GM19023 (cell line): ENCODE results near the gene RPS3.
"Not testable (repeated sequence)": the region's sequence is repeated elsewhere in the genome, so short reads cannot be mapped to it uniquely, and the experiment has no call there.

Experiments used
- ATAC-seq: cut with Tn5 transposase; IDR thresholded peaks from one replicate; pipeline ENCODE4 v1.9.1; 2021; ENCODE audit warnings: mild to moderate bottlenecking, moderate library complexity; ENCODE audit not compliant: unreplicated experiment

The RPS3 gene

GRCh38 chr11:75399344-75400145, at the start of gene RPS3:
Gene RPS3 (plus strand): TSS chr11:75399518. CDS start chr11:75399548, 30 bp downstream.
- ATAC-seq: peak; percentile 81

GRCh38 chr11:75349521-75350116, 49.7 kb upstream of the RPS3 start:
- ATAC-seq: no peak

GRCh38 chr11:75350122-75350742, 49.1 kb upstream of the RPS3 start:
- no peak for ATAC-seq

- no peak for ATAC-seq
Observed at GRCh38 chr11:75350743-75351540, 48.4 kb upstream of the RPS3 start.

GRCh38 chr11:75351541-75351790, 47.9 kb upstream of the RPS3 start, which contains the start of gene ARRB1:
Gene ARRB1 (minus strand): TSS chr11:75351661. CDS start chr11:75351607, 54 bp downstream.
- no peak for ATAC-seq

- no peak for ATAC-seq
Observed at GRCh38 chr11:75351791-75352587, 47.3 kb upstream of the RPS3 start.

GRCh38 chr11:75352588-75353206, 46.6 kb upstream of the RPS3 start:
- ATAC-seq: no peak

- ATAC-seq: no peak
Observed at GRCh38 chr11:75355051-75355450, 44.3 kb upstream of the RPS3 start.

- ATAC-seq: no peak
Observed at GRCh38 chr11:75356613-75357012, 42.7 kb upstream of the RPS3 start.

- not testable (repeated sequence) for ATAC-seq
Observed at GRCh38 chr11:75362285-75362684, 37.0 kb upstream of the RPS3 start.

- no peak for ATAC-seq
Observed at GRCh38 chr11:75365711-75366181, 33.6 kb upstream of the RPS3 start.

GRCh38 chr11:75366826-75367225, 32.5 kb upstream of the RPS3 start:
- not testable (repeated sequence) for ATAC-seq

GRCh38 chr11:75369560-75370255, 29.6 kb upstream of the RPS3 start:
- ATAC-seq: no peak

GRCh38 chr11:75371949-75372876, 27.1 kb upstream of the RPS3 start:
- no peak for ATAC-seq

- ATAC-seq: no peak
Observed at GRCh38 chr11:75373201-75373600, 26.1 kb upstream of the RPS3 start.

GRCh38 chr11:75374646-75375045, 24.7 kb upstream of the RPS3 start:
- no peak for ATAC-seq

- ATAC-seq: no peak
Observed at GRCh38 chr11:75375626-75376025, 23.7 kb upstream of the RPS3 start.

- ATAC-seq: no peak
Observed at GRCh38 chr11:75376175-75376574, 23.1 kb upstream of the RPS3 start.
